Suprapubic skin (tissue), 3 donors: Measurements from ENCODE around the gene PLBD2.

Experiments
- CTCF ChIP-seq, 2 donors: fragments of 200-600 bp in 1 of 2; fragments of 450-650 bp in 1 of 2; sonication (generic) in 1 of 2; IDR thresholded peaks; one replicate each; pipeline ENCODE4 v1.5.1; 2016 to 2019; ENCODE audit warnings: antibody characterized with exemption in 2 of 2, mild to moderate bottlenecking in 1 of 2, moderate library complexity in 1 of 2
- EP300 ChIP-seq: sonication (generic); formaldehyde crosslinking; IDR thresholded peaks from one replicate; pipeline ENCODE4 v1.6.1; 2017; ENCODE audit warnings: antibody characterized with exemption

GRCh38 chr12:113439301-113439597 lies 80.9 kb downstream of the PLBD2 start:
- TF ChIP-seq CTCF (IDR thresholded peaks at IDR 0.05): no peak
- TF ChIP-seq EP300: no peak
